ENCODE data around the gene TXNDC11. TPM values are rescaled to one million over a fixed set of nuclear protein-coding genes. Genes with fewer than 3 reads are reported as not detected.

Gene TXNDC11
- total RNA-seq, 1 donor from 2014 or later, result 14.1 TPM

GRCh38 chr16:11672206-11673090 lies 70.2 kb downstream of the TXNDC11 start:
- H3K27me3 ChIP-seq (ENCODE audit: control insufficient read depth in 3 of 3, insufficient read depth in 3 of 3, low read length in 3 of 3), result no peaks in the 10 kb centered on the region
- peak overlapping the region; percentile 20 to 92 (median 53) for H3K9ac ChIP-seq (ENCODE audit: low read depth in 1 of 3, low read length in 3 of 3)
- H3K9me3 ChIP-seq (ENCODE audit: control insufficient read depth in 3 of 3, low read length in 3 of 3), result no peaks in the 10 kb centered on the region
- peak overlapping the region; percentile 93 for H3K27ac ChIP-seq (ENCODE audit: low read depth, low read length)
- peaks cover 84 to 91% (median 88%) of the 10 kb centered on the region in 3 donors for H3K4me1 ChIP-seq (ENCODE audit: control insufficient read depth in 3 of 3, insufficient read depth in 3 of 3, low read length in 3 of 3)
- peak overlapping the region in 2 of 3 donors; percentile 51 to 52 for H3K4me3 ChIP-seq (ENCODE audit: low read length in 3 of 3)
- peaks cover 9 to 16% (median 13%) of the 10 kb centered on the region in 3 donors for H3K36me3 ChIP-seq (ENCODE audit: control insufficient read depth in 3 of 3, insufficient read depth in 3 of 3, low read length in 3 of 3)

GRCh38 chr16:11671676-11672075 lies 71.0 kb downstream of the TXNDC11 start:
- peaks cover 8 to 9% (median 9%) of the 10 kb centered on the region in 3 donors for H3K36me3 ChIP-seq (ENCODE audit: control insufficient read depth in 3 of 3, insufficient read depth in 3 of 3, low read length in 3 of 3)
- no peaks in the 10 kb centered on the region for H3K27me3 ChIP-seq (ENCODE audit: control insufficient read depth in 3 of 3, insufficient read depth in 3 of 3, low read length in 3 of 3)
- peak overlapping the region; percentile 93 for H3K27ac ChIP-seq (ENCODE audit: low read depth, low read length)
- H3K9ac ChIP-seq (ENCODE audit: low read depth in 1 of 3, low read length in 3 of 3), result peak overlapping the region in 2 of 3 donors; percentile 53 to 92
- H3K4me3 ChIP-seq (ENCODE audit: low read length in 3 of 3), result peak overlapping the region in 2 of 3 donors; percentile 13 to 19
- peaks cover 80 to 83% (median 80%) of the 10 kb centered on the region in 3 donors for H3K4me1 ChIP-seq (ENCODE audit: control insufficient read depth in 3 of 3, insufficient read depth in 3 of 3, low read length in 3 of 3)
- no peaks in the 10 kb centered on the region for H3K9me3 ChIP-seq (ENCODE audit: control insufficient read depth in 3 of 3, low read length in 3 of 3)

- Histone ChIP-seq H3K27ac (ENCODE audit: low read depth, low read length) (peak overlapping the region; percentile 93), H3K9ac (ENCODE audit: low read depth in 1 of 3, low read length in 3 of 3) (peak overlapping the region; percentile 33 to 92 (median 53)), H3K4me3 (ENCODE audit: low read length in 3 of 3) (peak overlapping the region in 2 of 3 donors; percentile 13 to 19), H3K36me3 (ENCODE audit: control insufficient read depth in 3 of 3, insufficient read depth in 3 of 3, low read length in 3 of 3) (peaks cover 4 to 5% (median 5%) of the 10 kb centered on the region in 3 donors), H3K9me3 (ENCODE audit: control insufficient read depth in 3 of 3, low read length in 3 of 3) (no peaks in the 10 kb centered on the region), H3K27me3 (ENCODE audit: control insufficient read depth in 3 of 3, insufficient read depth in 3 of 3, low read length in 3 of 3) (no peaks in the 10 kb centered on the region), H3K4me1 (ENCODE audit: control insufficient read depth in 3 of 3, insufficient read depth in 3 of 3, low read length in 3 of 3) (peaks cover 76 to 79% (median 77%) of the 10 kb centered on the region in 3 donors)
Observed at GRCh38 chr16:11671271-11671670, 71.4 kb downstream of the TXNDC11 start.

- Histone ChIP-seq H3K27ac (ENCODE audit: low read depth, low read length) (peak overlapping the region; percentile 93), H3K4me1 (ENCODE audit: control insufficient read depth in 3 of 3, insufficient read depth in 3 of 3, low read length in 3 of 3) (peaks cover 68 to 71% (median 69%) of the 10 kb centered on the region in 3 donors), H3K4me3 (ENCODE audit: low read length in 3 of 3) (peak overlapping the region in 2 of 3 donors; percentile 85), H3K9ac (ENCODE audit: low read depth in 1 of 3, low read length in 3 of 3) (peak overlapping the region; percentile 65 to 92 (median 90)), H3K9me3 (ENCODE audit: control insufficient read depth in 3 of 3, low read length in 3 of 3) (no peaks in the 10 kb centered on the region), H3K27me3 (ENCODE audit: control insufficient read depth in 3 of 3, insufficient read depth in 3 of 3, low read length in 3 of 3) (no peaks in the 10 kb centered on the region), H3K36me3 (ENCODE audit: control insufficient read depth in 3 of 3, insufficient read depth in 3 of 3, low read length in 3 of 3) (no peaks in the 10 kb centered on the region)
Observed at GRCh38 chr16:11670171-11671131, 72.2 kb downstream of the TXNDC11 start.

GRCh38 chr16:11669380-11670146 lies 73.1 kb downstream of the TXNDC11 start:
- Histone ChIP-seq H3K27me3 (ENCODE audit: control insufficient read depth in 3 of 3, insufficient read depth in 3 of 3, low read length in 3 of 3) (no peaks in the 10 kb centered on the region), H3K9me3 (ENCODE audit: control insufficient read depth in 3 of 3, low read length in 3 of 3) (no peaks in the 10 kb centered on the region), H3K27ac (ENCODE audit: low read depth, low read length) (peak overlapping the region; percentile 93), H3K4me3 (ENCODE audit: low read length in 3 of 3) (peak overlapping the region; percentile 77 to 85 (median 85)), H3K36me3 (ENCODE audit: control insufficient read depth in 3 of 3, insufficient read depth in 3 of 3, low read length in 3 of 3) (no peaks in the 10 kb centered on the region), H3K4me1 (ENCODE audit: control insufficient read depth in 3 of 3, insufficient read depth in 3 of 3, low read length in 3 of 3) (peaks cover 59 to 62% (median 60%) of the 10 kb centered on the region in 3 donors), H3K9ac (ENCODE audit: low read depth in 1 of 3, low read length in 3 of 3) (peak overlapping the region; percentile 76 to 92 (median 90))

- peaks cover 51 to 54% (median 52%) of the 10 kb centered on the region in 3 donors for H3K4me1 ChIP-seq (ENCODE audit: control insufficient read depth in 3 of 3, insufficient read depth in 3 of 3, low read length in 3 of 3)
- H3K27me3 ChIP-seq (ENCODE audit: control insufficient read depth in 3 of 3, insufficient read depth in 3 of 3, low read length in 3 of 3), result no peaks in the 10 kb centered on the region
- peak overlapping the region; percentile 93 for H3K27ac ChIP-seq (ENCODE audit: low read depth, low read length)
- H3K36me3 ChIP-seq (ENCODE audit: control insufficient read depth in 3 of 3, insufficient read depth in 3 of 3, low read length in 3 of 3), result no peaks in the 10 kb centered on the region
- H3K9ac ChIP-seq (ENCODE audit: low read depth in 1 of 3, low read length in 3 of 3), result peak overlapping the region; percentile 76 to 92 (median 90)
- no peaks in the 10 kb centered on the region for H3K9me3 ChIP-seq (ENCODE audit: control insufficient read depth in 3 of 3, low read length in 3 of 3)
- peak overlapping the region; percentile 77 to 85 (median 85) for H3K4me3 ChIP-seq (ENCODE audit: low read length in 3 of 3)
Observed at GRCh38 chr16:11668623-11669379, 73.9 kb downstream of the TXNDC11 start.

- Histone ChIP-seq H3K9ac (ENCODE audit: low read depth in 1 of 3, low read length in 3 of 3) (peak within 1 kb of the TSS; percentile 76 to 92 (median 90)), H3K27ac (ENCODE audit: low read depth, low read length) (peak within 1 kb of the TSS; percentile 93), H3K9me3 (ENCODE audit: control insufficient read depth in 3 of 3, low read length in 3 of 3) (no peaks in the 10 kb centered on the region), H3K4me3 (ENCODE audit: low read length in 3 of 3) (peak within 1 kb of the TSS; percentile 77 to 85 (median 85)), H3K27me3 (ENCODE audit: control insufficient read depth in 3 of 3, insufficient read depth in 3 of 3, low read length in 3 of 3) (no peaks in the 10 kb centered on the region), H3K36me3 (ENCODE audit: control insufficient read depth in 3 of 3, insufficient read depth in 3 of 3, low read length in 3 of 3) (no peaks in the 10 kb centered on the region), H3K4me1 (ENCODE audit: control insufficient read depth in 3 of 3, insufficient read depth in 3 of 3, low read length in 3 of 3) (peaks cover 43 to 47% (median 45%) of the 10 kb centered on the region in 3 donors)
Observed at GRCh38 chr16:11667824-11668622, 74.6 kb downstream of the TXNDC11 start, which contains the start of gene SNN. SNN (plus strand) TSS chr16:11668455; CDS start chr16:11676060, 7,605 bp downstream.

GRCh38 chr16:11667221-11667823 lies 75.3 kb downstream of the TXNDC11 start:
- peak overlapping the region in 1 of 3 donors; percentile 72 for H3K4me3 ChIP-seq (ENCODE audit: low read length in 3 of 3)
- H3K27ac ChIP-seq (ENCODE audit: low read depth, low read length), result peak overlapping the region; percentile 83

More at GRCh38 chr16:11667221-11667823, 75.3 kb downstream of the TXNDC11 start:
- Histone ChIP-seq H3K27me3 (ENCODE audit: control insufficient read depth in 3 of 3, insufficient read depth in 3 of 3, low read length in 3 of 3) (no peaks in the 10 kb centered on the region), H3K4me1 (ENCODE audit: control insufficient read depth in 3 of 3, insufficient read depth in 3 of 3, low read length in 3 of 3) (peaks cover 36 to 40% (median 38%) of the 10 kb centered on the region in 3 donors), H3K9ac (ENCODE audit: low read depth in 1 of 3, low read length in 3 of 3) (peak overlapping the region in 2 of 3 donors; percentile 73 to 77), H3K36me3 (ENCODE audit: control insufficient read depth in 3 of 3, insufficient read depth in 3 of 3, low read length in 3 of 3) (no peaks in the 10 kb centered on the region), H3K9me3 (ENCODE audit: control insufficient read depth in 3 of 3, low read length in 3 of 3) (no peaks in the 10 kb centered on the region)

All from skeletal muscle tissue (tissue), 4 donors.